GM21390 (cell line): ENCODE measurements around the gene FOXP1.
A peak's percentile ranks its signal among the peaks of the same experiment; 100 is the strongest.

ENCODE experiments used
- ATAC-seq: cut with Tn5 transposase; IDR thresholded peaks from one replicate; pipeline ENCODE4 v1.9.1; 2021; ENCODE audit not compliant: unreplicated experiment

FOXP1 gene

GRCh38 chr3:71565976-71566375 lies 17.6 kb downstream of the FOXP1 start:
- ATAC-seq: no peak

DNA sequence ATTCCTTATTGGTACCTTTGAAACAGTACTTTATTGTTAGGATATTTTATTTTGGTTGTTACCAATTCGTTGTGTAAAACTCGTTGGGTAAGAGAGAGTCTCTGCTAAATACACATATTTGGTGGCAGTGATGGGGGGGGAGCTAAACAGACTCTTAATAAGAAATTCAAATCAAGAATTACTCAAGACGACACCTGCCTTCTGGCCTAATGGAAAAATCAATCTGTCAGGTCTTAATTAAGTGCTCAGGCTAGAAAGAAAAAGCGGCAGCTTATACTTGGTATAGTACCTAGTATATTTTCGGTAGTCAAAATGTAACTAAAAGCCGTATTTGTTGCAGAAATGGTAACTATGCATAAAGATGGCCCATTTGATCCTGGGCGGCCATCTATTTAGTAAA lies 18.2 kb downstream of the FOXP1 start:
- ATAC-seq: no peak

GRCh38 chr3:71564361-71564760 lies 19.2 kb downstream of the FOXP1 start:
- peak; percentile 41 for ATAC-seq

- ATAC-seq: peak; percentile 90
These were observed 19.7 kb downstream of the FOXP1 start for GRCh38 chr3:71563827-71564226.

DNA sequence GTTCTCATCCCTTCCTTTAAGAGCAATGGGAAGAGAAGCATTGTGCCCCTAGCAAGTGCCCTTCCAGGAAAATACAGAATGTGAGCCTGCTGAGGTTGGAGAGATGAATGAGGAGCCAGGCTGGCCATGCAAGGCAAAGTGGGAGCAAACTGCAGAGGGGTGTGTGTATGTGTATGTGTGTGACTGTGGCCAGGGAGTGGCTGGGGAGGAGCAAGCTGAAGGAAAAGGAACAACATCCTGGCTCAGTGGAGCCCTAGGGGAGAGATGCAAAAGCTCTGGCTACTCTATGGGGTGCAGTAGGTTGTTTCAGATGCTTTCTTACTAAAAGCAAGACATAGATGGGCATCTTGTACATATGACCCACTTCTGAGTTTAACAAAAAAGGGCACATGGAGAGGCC lies 20.6 kb downstream of the FOXP1 start:
- no peak for ATAC-seq

DNA sequence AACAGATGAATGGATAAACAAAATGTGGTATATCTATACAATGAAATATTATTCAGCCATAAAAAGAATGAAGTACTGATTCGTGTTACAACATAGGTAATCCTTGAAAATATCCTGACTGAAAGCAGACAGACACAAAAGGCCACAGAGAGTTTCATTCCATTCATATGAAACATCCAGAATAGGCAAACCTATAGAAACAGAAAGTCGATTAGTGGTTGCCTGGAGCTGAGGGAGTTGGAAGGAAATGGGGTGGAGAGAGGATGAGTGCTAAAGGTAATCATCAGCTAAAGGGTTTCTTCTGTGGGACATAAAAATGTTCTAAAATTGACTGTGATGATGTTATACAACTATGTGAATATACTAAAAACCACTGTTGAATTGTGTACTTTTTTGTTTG lies 22.9 kb downstream of the FOXP1 start:
- ATAC-seq: no peak

DNA sequence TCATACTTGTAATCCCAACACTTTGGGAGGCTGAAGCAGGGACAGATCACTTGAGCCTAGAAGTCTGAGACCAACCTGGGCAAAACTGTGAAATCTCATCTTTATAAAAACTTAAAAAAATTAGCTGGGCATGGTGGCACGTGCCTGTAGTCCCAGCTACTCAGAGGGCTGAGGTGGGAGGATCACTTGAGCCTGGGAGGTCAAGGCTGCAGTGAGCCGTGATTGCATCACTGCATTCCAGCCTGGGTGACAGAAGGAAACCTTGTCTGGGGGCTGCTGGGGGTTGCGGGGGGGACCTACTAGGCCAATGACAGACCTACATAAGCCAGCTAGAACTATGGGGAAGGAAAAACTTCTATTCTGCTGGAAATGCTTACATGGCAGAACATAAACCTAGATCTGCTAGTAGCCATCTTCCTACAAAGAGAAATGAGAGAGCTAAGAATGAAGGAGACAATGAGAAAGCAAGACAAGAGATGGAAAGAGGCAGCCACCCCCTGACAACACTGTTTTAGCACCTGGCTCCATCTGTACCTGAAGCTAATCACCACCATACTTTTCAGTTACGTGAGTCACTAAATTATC lies 23.9 kb downstream of the FOXP1 start:
- no peak for ATAC-seq

DNA sequence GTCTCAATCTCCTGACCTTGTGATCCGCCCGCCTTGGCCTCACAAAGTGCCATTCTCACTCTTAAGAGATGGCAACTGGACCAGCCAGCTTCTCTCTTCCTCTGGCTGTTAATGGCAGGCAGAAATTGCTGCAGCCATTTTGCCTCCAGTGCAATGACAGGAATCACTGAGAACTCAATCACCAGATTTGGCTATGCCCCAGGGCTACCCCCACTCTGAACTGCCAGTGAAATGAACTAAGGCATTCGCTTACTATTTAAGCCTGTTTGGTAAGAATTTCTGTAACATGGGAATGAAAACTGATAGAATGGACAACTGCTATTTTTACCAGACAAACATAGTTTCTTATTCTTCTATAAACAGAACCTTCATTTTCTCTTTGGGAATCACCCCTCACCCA lies 24.5 kb downstream of the FOXP1 start:
- ATAC-seq: no peak

- ATAC-seq: no peak
These were observed 28.9 kb downstream of the FOXP1 start for GRCh38 chr3:71554649-71555048.

GRCh38 chr3:71551311-71551919 lies 32.1 kb downstream of the FOXP1 start:
- ATAC-seq: no peak

GRCh38 chr3:71549951-71550350 lies 33.6 kb downstream of the FOXP1 start:
- ATAC-seq: no peak

GRCh38 chr3:71548705-71549384 lies 34.7 kb downstream of the FOXP1 start:
- peak; percentile 82 for ATAC-seq

DNA sequence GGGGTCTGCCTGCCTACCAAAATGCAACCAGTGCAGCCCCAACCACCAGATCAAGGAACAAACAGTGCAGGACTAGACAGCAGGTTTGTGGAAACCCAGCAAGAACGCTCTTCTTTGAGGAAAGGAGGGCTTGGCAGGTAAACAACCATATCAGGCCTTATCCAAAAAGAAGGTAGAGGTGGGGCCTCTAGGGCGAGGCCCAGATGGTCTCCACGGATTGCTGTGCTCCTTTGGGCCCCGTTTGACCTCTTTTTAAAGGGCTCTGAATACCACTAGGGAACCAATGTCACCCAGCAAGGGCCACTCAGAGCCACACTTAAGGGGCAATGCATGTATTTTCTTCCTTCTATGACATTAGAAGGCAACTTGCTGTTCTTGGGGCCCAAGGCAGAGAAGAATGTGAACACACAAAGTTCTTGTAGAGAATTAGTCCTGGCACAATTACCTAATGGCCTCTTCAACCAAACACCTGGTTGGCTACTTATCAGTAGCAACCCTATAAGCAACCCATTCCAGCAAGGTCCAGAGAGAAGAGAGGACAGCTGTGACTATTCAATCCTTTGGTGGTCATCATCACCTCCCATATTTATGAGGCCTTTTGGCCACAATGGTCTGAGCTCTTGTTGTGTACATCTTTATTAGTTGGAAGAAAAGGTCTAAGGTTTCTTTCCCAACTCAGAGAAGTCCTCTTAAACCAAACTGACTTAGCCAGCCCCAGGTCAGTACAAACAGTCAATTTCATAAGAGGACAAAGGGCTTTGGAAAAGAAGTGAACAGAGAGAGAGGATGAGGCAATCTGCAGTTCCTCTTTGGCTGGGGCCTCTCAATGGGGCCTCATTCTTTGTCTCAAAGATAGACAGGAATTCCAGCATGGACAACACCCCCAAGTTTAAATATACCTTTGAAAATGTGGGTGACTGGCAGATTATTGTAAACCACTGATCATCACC lies 36.0 kb downstream of the FOXP1 start:
- ATAC-seq: no peak

DNA sequence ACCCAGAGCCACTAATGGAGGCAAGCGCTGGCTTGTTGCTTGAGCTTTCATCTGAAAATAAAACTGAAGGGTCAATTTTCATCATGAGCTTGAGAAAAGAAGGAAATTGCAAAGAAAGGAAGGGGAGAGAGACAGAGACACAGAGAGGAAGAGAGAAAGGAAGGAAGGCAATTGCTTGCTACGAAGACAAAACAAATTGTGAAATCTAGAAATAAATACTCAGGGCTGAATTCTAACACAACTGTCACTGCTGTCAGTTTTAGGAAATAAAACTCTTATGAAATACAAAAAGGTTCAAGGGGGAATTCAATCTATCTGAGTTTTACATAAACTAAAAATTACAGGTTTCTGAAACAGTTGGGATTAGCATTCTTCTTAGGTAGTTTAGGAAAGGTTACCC lies 36.7 kb downstream of the FOXP1 start:
- no peak for ATAC-seq

GRCh38 chr3:71545330-71545729 lies 38.2 kb downstream of the FOXP1 start:
- ATAC-seq: no peak

- no peak for ATAC-seq
These were observed 40.0 kb downstream of the FOXP1 start for GRCh38 chr3:71543371-71544016.

GRCh38 chr3:71542521-71543370 lies 40.8 kb downstream of the FOXP1 start:
- ATAC-seq: no peak

- no peak for ATAC-seq
These were observed 42.2 kb downstream of the FOXP1 start for GRCh38 chr3:71541313-71541712.

DNA sequence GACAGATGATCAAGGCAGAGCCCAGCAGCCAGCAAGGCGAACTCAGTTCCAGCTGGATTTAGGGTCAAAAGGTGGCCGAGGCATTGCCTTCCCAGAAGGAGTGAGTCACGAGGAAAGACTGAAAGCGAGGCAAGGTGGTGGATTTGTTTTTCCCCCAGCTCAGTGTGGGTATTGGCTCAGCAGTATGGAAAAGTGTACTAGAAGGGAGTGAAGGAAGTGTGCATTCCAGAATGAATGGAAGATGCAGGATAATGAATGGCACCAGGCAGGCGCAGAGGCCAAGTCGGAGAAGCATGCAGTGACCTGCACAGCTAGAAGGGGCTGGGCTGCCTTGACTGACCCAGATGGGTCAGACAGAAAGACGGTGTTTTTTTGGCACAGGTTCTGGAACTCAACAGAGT lies 46.3 kb downstream of the FOXP1 start:
- no peak for ATAC-seq

- no peak for ATAC-seq
These were observed 47.1 kb downstream of the FOXP1 start for GRCh38 chr3:71536376-71536965.
